Measurements from ENCODE around the gene EYS. TPM values are rescaled to one million over a fixed set of nuclear protein-coding genes. Genes with fewer than 3 reads are reported as not detected.

Gene EYS
- total and polyA plus RNA-seq, 2 of the 13 experiments (the other 11 are each of a cell fraction or from before 2014, with no cell fraction given), result 0.04 to 0.07 TPM

- TF ChIP-seq RERE (CRISPR knock-in tag; IDR thresholded peaks at IDR 0.05; ENCODE audit: low read depth) (0 out of 2 replicates have a peak, but pooled peaks have one; percentile 27), GMEB1 (CRISPR knock-in tag; IDR thresholded peaks at IDR 0.05; ENCODE audit: borderline replicate concordance) (no peak), SRSF9 (IDR thresholded peaks at IDR 0.05; ENCODE audit: borderline replicate concordance, insufficient read depth, low read depth, low read length, poor library complexity, severe bottlenecking) (no peak), ARID5B (CRISPR knock-in tag; IDR thresholded peaks at IDR 0.05) (peak; percentile 65), ZNF318 (CRISPR knock-in tag; IDR thresholded peaks at IDR 0.05) (no peak), CREM (IDR thresholded peaks at IDR 0.05) (peak; percentile 39; the same call in 1 of the 2 replicates), CREM (CRISPR knock-in tag; IDR thresholded peaks at IDR 0.05) (no peak), RAD21 (CRISPR knock-in tag; IDR thresholded peaks at IDR 0.05) (no peak), NR2F1 (CRISPR knock-in tag; IDR thresholded peaks at IDR 0.05) (no peak)
Observed at GRCh38 chr6:64258752-64259151, 1448.3 kb downstream of the EYS start (continued).

Data from HepG2 (cell line).